ENCODE measurements around the gene TOMM7.

Gene TOMM7

GRCh38 chr7:22821702-22822485 is 755 bp downstream of the TOMM7 start:
- peak overlapping the region; percentile 83 for H3K27ac ChIP-seq
- no peak for TF ChIP-seq ZFX (IDR thresholded peaks at IDR 0.05)
- no peak for TF ChIP-seq CTCF (conservative IDR thresholded peaks at IDR 0.05)

DNA sequence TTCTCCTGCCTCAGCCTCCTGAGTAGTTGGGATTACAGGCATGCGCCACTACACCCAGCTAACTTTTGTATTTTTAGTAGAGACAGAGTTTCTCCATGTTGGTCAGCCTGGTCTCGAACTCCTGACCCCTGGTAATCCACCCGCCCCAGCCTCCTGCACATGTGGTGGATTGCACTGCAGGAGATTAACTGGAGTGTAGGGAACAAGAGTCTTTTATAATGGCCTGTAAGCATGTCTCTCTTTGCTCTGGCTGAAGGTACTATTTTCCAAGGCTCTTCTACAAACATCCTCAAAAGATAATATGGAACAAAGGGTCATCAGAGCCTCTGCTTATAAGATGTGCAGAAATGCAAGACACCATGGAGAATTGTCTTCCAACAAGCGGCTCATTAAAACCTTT is 3.2 kb downstream of the TOMM7 start:
- no peak overlapping the region for H3K27ac ChIP-seq
- TF ChIP-seq ZFX (IDR thresholded peaks at IDR 0.05) (no peak), CTCF (conservative IDR thresholded peaks at IDR 0.05) (no peak)

GRCh38 chr7:22814261-22815208 is 8.1 kb downstream of the TOMM7 start:
- no peak overlapping the region for H3K27ac ChIP-seq
- no peak for TF ChIP-seq ZFX (IDR thresholded peaks at IDR 0.05)
- no peak for TF ChIP-seq CTCF (conservative IDR thresholded peaks at IDR 0.05)

DNA sequence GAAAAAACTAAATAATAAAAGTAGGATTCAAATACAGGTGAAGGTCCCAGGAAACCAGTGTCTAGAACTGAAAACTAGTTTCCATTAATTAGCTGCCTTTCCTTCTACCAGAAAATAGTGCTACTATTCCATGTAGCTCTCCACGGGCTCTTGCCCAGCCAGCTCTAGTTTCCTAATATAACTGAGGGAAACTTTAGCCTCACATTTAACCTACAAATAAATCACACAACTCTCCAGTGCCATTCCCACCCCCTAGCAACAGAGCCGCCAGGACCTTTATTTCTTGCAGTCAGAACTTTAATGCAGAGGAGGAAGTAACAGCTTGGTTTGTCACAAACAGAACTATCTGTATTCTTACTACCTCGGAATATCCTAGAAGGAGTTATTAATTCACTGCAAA is 10.3 kb downstream of the TOMM7 start:
- TF ChIP-seq ZFX (IDR thresholded peaks at IDR 0.05) = no peak
- TF ChIP-seq CTCF (conservative IDR thresholded peaks at IDR 0.05) = no peak
- no peak overlapping the region for H3K27ac ChIP-seq

DNA sequence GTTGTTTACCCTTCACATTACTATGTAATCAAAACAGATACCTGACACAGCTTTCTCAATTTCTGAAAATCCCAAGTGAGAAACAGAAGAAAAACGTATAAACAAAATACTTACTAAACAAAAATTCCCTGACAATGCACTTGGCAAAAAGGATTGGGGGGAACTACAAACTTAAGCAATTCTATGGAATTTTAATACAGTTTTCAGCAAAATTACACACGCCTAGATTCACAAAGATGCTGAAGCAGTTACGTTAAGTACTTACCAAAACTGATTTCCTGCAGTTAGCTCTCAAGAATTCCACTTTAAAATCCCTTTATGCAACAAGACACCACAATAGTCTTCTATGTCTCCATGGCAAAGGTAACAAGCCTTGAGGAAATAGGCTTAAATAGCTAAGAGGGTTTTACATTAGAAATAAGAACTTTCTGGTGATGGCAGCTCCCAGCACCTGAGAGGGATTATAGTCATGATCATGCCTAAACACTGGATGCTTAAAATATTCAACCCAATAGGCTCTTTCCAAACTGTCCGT is 10.8 kb downstream of the TOMM7 start:
- H3K27ac ChIP-seq = no peak overlapping the region
- TF ChIP-seq CTCF (conservative IDR thresholded peaks at IDR 0.05) = no peak
- TF ChIP-seq ZFX (IDR thresholded peaks at IDR 0.05) = no peak

GRCh38 chr7:22810843-22811242 is 11.8 kb downstream of the TOMM7 start:
- no peak overlapping the region for H3K27ac ChIP-seq
- no peak for TF ChIP-seq CTCF (conservative IDR thresholded peaks at IDR 0.05)
- no peak for TF ChIP-seq ZFX (IDR thresholded peaks at IDR 0.05)
